HepG2 (cell line): ENCODE results near the gene GNL2. TPM values are rescaled to one million over a fixed set of nuclear protein-coding genes. Genes with fewer than 3 reads are reported as not detected.

Experiments
- ATAC-seq: fragments of 200-7000 bp; cut with Tn5 transposase; 3 replicates; pipeline ENCODE4 v1.9.1; 2020; ENCODE audit warnings: mild to moderate bottlenecking, moderate library complexity
- BruUV-seq: library from RNA; stranded (reverse); fragments of 400-500 nt; replicated peaks from 2 replicates; lab custom pipeline; 2021; lab: Mats Ljungman, UMichigan
- CTCF ChIA-PET: fragments of 300-600 bp; formaldehyde crosslinking; extraction: SDS; loops from one replicate; lab custom pipeline; 2021; ENCODE audit warnings: low total read pairs, inconsistent platforms, low intra/inter-chr PET ratio; lab: Yijun Ruan, JAX
- POLR2A ChIA-PET: fragments of 350-600 bp; sonication (Branson Sonifier 250); formaldehyde crosslinking; loops from one replicate; lab custom pipeline; 2020; ENCODE audit warnings: antibody characterized with exemption, inconsistent platforms; lab: Yijun Ruan, JAX
- DNase-seq: peaks from one replicate; pipeline ENCODE4 v3.0.0-alpha.2; 2015; ENCODE audit warnings: low spot score
- FAIRE-seq: peaks from 3 replicates; lab custom pipeline; 2011; peaks lifted over from hg19 to GRCh38; lab: Jason Lieb, UNC
- H2AFZ ChIP-seq: one replicate; pipeline ENCODE4 v1.6.1; 2011; ENCODE audit warnings: low read length, inconsistent platforms
- H3K27ac ChIP-seq: fragments of 300-600 bp; 3 replicates; pipeline ENCODE4 v1.8.0; 2011; ENCODE audit warnings: mixed run types, mild to moderate bottlenecking, mixed read lengths, low read length, inconsistent platforms; ENCODE audit not compliant: insufficient read depth; ENCODE audit errors: extremely low read length
- H3K27me3 ChIP-seq, 2 experiments: fragments of 200-600 bp in 1 of 2; 2 replicates in 1 of 2; 3 replicates in 1 of 2; pipeline versions ENCODE4 v1.6.0 to v1.8.0; 2011; ENCODE audit warnings: low read length in 2 of 2, mild to moderate bottlenecking in 2 of 2, moderate library complexity in 2 of 2, inconsistent platforms in 1 of 2; ENCODE audit not compliant: insufficient read depth in 2 of 2, control insufficient read depth in 1 of 2
- H3K36me3 ChIP-seq, 2 experiments: fragments of 200-600 bp in 1 of 2; replicated peaks in 1 of 2; 2 replicates in 1 of 2; 3 replicates in 1 of 2; pipeline versions ENCODE4 v1.5.1 to v1.8.0; 2011; ENCODE audit warnings: low read length in 2 of 2, inconsistent platforms in 1 of 2; ENCODE audit not compliant: insufficient read depth in 2 of 2, control insufficient read depth in 1 of 2
- H3K4me1 ChIP-seq: 2 replicates; pipeline ENCODE4 v1.5.1; 2012; ENCODE audit warnings: low read length, inconsistent platforms; ENCODE audit not compliant: insufficient read depth
- H3K4me2 ChIP-seq: 2 replicates; pipeline ENCODE4 v1.6.0; 2011; ENCODE audit warnings: low read depth, low read length, inconsistent platforms
- H3K4me3 ChIP-seq, 3 experiments: fragments of 200-600 bp in 1 of 3; sonication (generic), shearing (Covaris generic) in 1 of 3; replicated peaks in 1 of 3; 2 replicates each; pipeline ENCODE4 v1.5.1; 2011 to 2016; ENCODE audit warnings: low read length in 3 of 3, inconsistent platforms in 2 of 3, low read depth in 2 of 3, mild to moderate bottlenecking in 2 of 3, control low read depth in 1 of 3, mixed read lengths in 1 of 3; ENCODE audit not compliant: insufficient read depth in 1 of 3
- H3K79me2 ChIP-seq: one replicate; pipeline ENCODE4 v1.6.1; 2011; ENCODE audit warnings: low read length, inconsistent platforms; ENCODE audit not compliant: insufficient read depth
- H3K9ac ChIP-seq: 2 replicates; pipeline ENCODE4 v1.6.0; 2011; ENCODE audit warnings: mild to moderate bottlenecking, low read depth, low read length, inconsistent platforms; ENCODE audit not compliant: insufficient read depth
- H3K9me3 ChIP-seq: 2 replicates; pipeline ENCODE4 v1.5.1; 2012; ENCODE audit warnings: mild to moderate bottlenecking, low read length
- H4K20me1 ChIP-seq: 2 replicates; pipeline ENCODE4 v1.6.0; 2011; ENCODE audit warnings: inconsistent platforms, mild to moderate bottlenecking, low read length, moderate library complexity; ENCODE audit not compliant: insufficient read depth
- CTCF ChIP-seq: sonication (generic); formaldehyde crosslinking; IDR thresholded peaks from 2 replicates; pipeline ENCODE4 v1.5.0; 2020; ENCODE audit warnings: mild to moderate bottlenecking, missing genetic modification reagents, moderate library complexity
- POGZ ChIP-seq: sonication (generic); formaldehyde crosslinking; IDR thresholded peaks from 2 replicates; pipeline ENCODE4 v1.4.0; 2020; ENCODE audit warnings: mild to moderate bottlenecking, missing genetic modification reagents
- REPIN1 ChIP-seq: sonication (generic); formaldehyde crosslinking; IDR thresholded peaks from 2 replicates; pipeline ENCODE4 v1.8.0; 2022; ENCODE audit warnings: missing genetic modification reagents, low read depth, mild to moderate bottlenecking, borderline replicate concordance
- STAG1 ChIP-seq: sonication (generic); formaldehyde crosslinking; IDR thresholded peaks from 2 replicates; pipeline ENCODE4 v1.4.0; 2020; ENCODE audit warnings: missing genetic modification reagents
- YEATS4 ChIP-seq: sonication (generic); formaldehyde crosslinking; IDR thresholded peaks from 2 replicates; pipeline ENCODE4 v1.4.0; 2020; ENCODE audit warnings: missing genetic modification reagents, borderline replicate concordance
- ZBTB33 ChIP-seq: sonication (generic); formaldehyde crosslinking; IDR thresholded peaks from 2 replicates; pipeline ENCODE4 v1.4.0; 2020; ENCODE audit warnings: missing genetic modification reagents
- ZBTB39 ChIP-seq: sonication (generic); formaldehyde crosslinking; IDR thresholded peaks from 2 replicates; pipeline ENCODE4 v1.5.0; 2020; ENCODE audit warnings: missing genetic modification reagents
- ZMYM3 ChIP-seq: sonication (generic); formaldehyde crosslinking; IDR thresholded peaks from 2 replicates; pipeline ENCODE4 v1.5.1; 2020; ENCODE audit warnings: mild to moderate bottlenecking, missing genetic modification reagents
- ZNF350 ChIP-seq: sonication (generic); formaldehyde crosslinking; IDR thresholded peaks from 2 replicates; pipeline ENCODE4 v1.4.0; 2020; ENCODE audit warnings: mild to moderate bottlenecking, low read depth, missing genetic modification reagents, borderline replicate concordance
- ZNF572 ChIP-seq: sonication (generic); formaldehyde crosslinking; IDR thresholded peaks from 2 replicates; pipeline ENCODE4 v1.5.1; 2020; ENCODE audit warnings: mild to moderate bottlenecking, missing genetic modification reagents
- ZNF687 ChIP-seq: sonication (generic); formaldehyde crosslinking; IDR thresholded peaks from 2 replicates; pipeline ENCODE4 v1.5.1; 2020; ENCODE audit warnings: mild to moderate bottlenecking, missing genetic modification reagents, moderate library complexity
- WGBS: methylation state at CpG from one replicate; pipeline ENCODE4 v1.1.6; 2017; ENCODE audit warnings: low lambda C conversion rate; 5-methylcytosine and 5-hydroxymethylcytosine counted together
- in situ Hi-C: cut with HindIII; loops from 2 replicates; pipeline ENCODE4 v1.10.0; 2017; ENCODE audit warnings: low pct_unique_long_range_greater_than_20kb; ENCODE audit not compliant: extremely low pct_ligation_motif_present
- intact Hi-C: fragments of 100-400 bp; cut with micrococcal nuclease; formaldehyde crosslinking; loops from one replicate; pipeline ENCODE4 v1.10.0; 2022; ENCODE audit not compliant: unreplicated experiment
- polyA plus RNA-seq, 8 experiments: library from polyadenylated mRNA; depleted of rRNA in 3 of 8; stranded (reverse) in 7 of 8; unstranded in 1 of 8; fragments of >200 nt; fragmentation: Illumina TruSeq in 4 of 8; extraction: Trizol in 4 of 8; gene quantifications; 2 replicates each; pipeline versions ENCODE4 v1.2.1 to v1.2.3, GENCODE V29; 2011 to 2016; ENCODE audit warnings: low read depth in 4 of 8, missing spikeins in 1 of 8, mixed read lengths in 1 of 8; ENCODE audit not compliant: insufficient read depth in 1 of 8
- total RNA-seq, 5 experiments: library from RNA; depleted of rRNA; stranded (reverse); fragments of >200 nt; fragmentation: Illumina TruSeq; extraction: Trizol; gene quantifications; 2 replicates each; pipeline ENCODE4 v1.2.3, GENCODE V29; 2016; ENCODE audit warnings: low read depth in 1 of 5

Gene GNL2
- total and polyA plus RNA-seq, 2 of the 13 experiments (the other 11 are each of a cell fraction or from before 2014, with no cell fraction given): 32.1 to 72.1 TPM

- FAIRE-seq (no peak), DNase-seq (peak; percentile 27), ATAC-seq (peak; percentile 60)
- Histone ChIP-seq H3K4me3 (no peak overlapping the region), H3K27ac (peak overlapping the region; percentile 32), H3K79me2 (no peaks in the 10 kb centered on the region), H3K4me1 (peaks cover 56% of the 10 kb centered on the region), H3K27me3 (no peaks in the 10 kb centered on the region), H3K36me3 (peaks cover 0 to 15% of the 10 kb centered on the region in 2 experiments; a peak in 3 of 5 replicates), H3K9me3 (no peaks in the 10 kb centered on the region), H4K20me1 (no peaks in the 10 kb centered on the region), H3K9ac (no peak overlapping the region), H2AFZ (no peak overlapping the region), H3K4me2 (peak overlapping the region; percentile 41)
- BruUV-seq: no TSS peak
- in situ Hi-C loops (no loop called here), intact Hi-C loops (no loop called here)
- CTCF ChIA-PET: no interaction called here
- POLR2A ChIA-PET: interaction anchor here (1.4 kb wide), 1 partner anchor 46 kb away, joined by 3 read pairs; no protein-coding TSS in a partner anchor
- WGBS: 90% methylated on average over 15 of the region's 21 CpGs
- TF ChIP-seq ZNF687 (CRISPR knock-in tag) (peak; percentile 74), REPIN1 (CRISPR knock-in tag) (0 out of 2 replicates have a peak, but pooled peaks have one; percentile 38), ZMYM3 (peak; percentile 93), ZNF572 (CRISPR knock-in tag) (0 out of 2 replicates have a peak, but pooled peaks have one; percentile 66), ZNF350 (CRISPR knock-in tag) (0 out of 2 replicates have a peak, but pooled peaks have one; percentile 12), ZBTB33 (peak; percentile 98), STAG1 (CRISPR knock-in tag) (peak; percentile 65), ZBTB39 (CRISPR knock-in tag) (0 out of 2 replicates have a peak, but pooled peaks have one; percentile 47), CTCF (CRISPR knock-in tag) (peak; percentile 79), YEATS4 (CRISPR knock-in tag) (no peak), POGZ (CRISPR knock-in tag) (peak; percentile 86)
These were observed 34.3 kb downstream of the GNL2 start for GRCh38 chr1:37561133-37562132.
